HepG2 (cell line): ENCODE measurements around the gene PNMA8C.

ENCODE experiments used
- AFF4 ChIP-seq: sonication (generic); formaldehyde crosslinking; IDR thresholded peaks from 2 replicates; pipeline ENCODE4 v1.4.0; 2020; ENCODE audit warnings: missing genetic modification reagents
- EHMT2 ChIP-seq: fragments of 200-600 bp; sonication (generic); IDR thresholded peaks from 2 replicates; pipeline ENCODE4 v1.7.0; 2017; ENCODE audit warnings: antibody characterized with exemption, low read depth, low read length, borderline replicate concordance
- POLR2AphosphoS5 ChIP-seq: IDR thresholded peaks from 2 replicates; pipeline ENCODE4 v1.6.1; 2012; ENCODE audit warnings: low read depth, low read length
- RBM22 ChIP-seq: fragments of 200-400 bp; formaldehyde crosslinking; optimal IDR thresholded peaks from 2 replicates; pipeline ENCODE3; 2017; ENCODE audit warnings: mild to moderate bottlenecking, low read length, moderate library complexity
- SETDB1 ChIP-seq: sonication (generic); formaldehyde crosslinking; IDR thresholded peaks from 2 replicates; pipeline ENCODE4 v1.5.1; 2020; ENCODE audit warnings: missing genetic modification reagents, mild to moderate bottlenecking, borderline replicate concordance
- SP4 ChIP-seq: sonication (generic); formaldehyde crosslinking; IDR thresholded peaks from 2 replicates; pipeline ENCODE4 v1.8.1; 2023; ENCODE audit warnings: mild to moderate bottlenecking, missing genetic modification reagents
- ZNF83 ChIP-seq: sonication (generic); formaldehyde crosslinking; IDR thresholded peaks from 2 replicates; pipeline ENCODE4 v1.4.0; 2020; ENCODE audit warnings: missing genetic modification reagents, mild to moderate bottlenecking, borderline replicate concordance

- TF ChIP-seq EHMT2, result no peak
- no peak for TF ChIP-seq ZNF83 (CRISPR knock-in tag)
- TF ChIP-seq SETDB1 (CRISPR knock-in tag), result no peak
- TF ChIP-seq AFF4, result no peak
- TF ChIP-seq POLR2AphosphoS5, result no peak
- no peak for TF ChIP-seq SP4 (CRISPR knock-in tag)
- TF ChIP-seq RBM22, result no peak
These were observed 47.4 kb downstream of the PNMA8C start for GRCh38 chr19:46381346-46381745.
